Fibroblast of skin of back (primary cell): Measurements from ENCODE around the gene KIF2C. TPM values are rescaled to one million over a fixed set of nuclear protein-coding genes. Genes with fewer than 3 reads are reported as not detected.
"Not testable (repeated sequence)": the region's sequence is repeated elsewhere in the genome, so short reads cannot be mapped to it uniquely, and the experiment has no call there.

ENCODE experiments used
- DNase-seq: peaks from one replicate; pipeline ENCODE4 v3.0.0-alpha.2; 2013
- polyA plus RNA-seq, 2 experiments: library from polyadenylated mRNA; unstranded; fragments of 120-200 nt; gene quantifications; one replicate each; pipeline ENCODE4 v1.2.1, GENCODE V29; 2013; ENCODE audit not compliant: insufficient read length in 2 of 2

Gene KIF2C
- polyA plus RNA-seq (2013, experiment 1 of 2; ENCODE audit: insufficient read length): 70.9 TPM
- 8.9 TPM for polyA plus RNA-seq (2013, experiment 2 of 2; ENCODE audit: insufficient read length)

DNA sequence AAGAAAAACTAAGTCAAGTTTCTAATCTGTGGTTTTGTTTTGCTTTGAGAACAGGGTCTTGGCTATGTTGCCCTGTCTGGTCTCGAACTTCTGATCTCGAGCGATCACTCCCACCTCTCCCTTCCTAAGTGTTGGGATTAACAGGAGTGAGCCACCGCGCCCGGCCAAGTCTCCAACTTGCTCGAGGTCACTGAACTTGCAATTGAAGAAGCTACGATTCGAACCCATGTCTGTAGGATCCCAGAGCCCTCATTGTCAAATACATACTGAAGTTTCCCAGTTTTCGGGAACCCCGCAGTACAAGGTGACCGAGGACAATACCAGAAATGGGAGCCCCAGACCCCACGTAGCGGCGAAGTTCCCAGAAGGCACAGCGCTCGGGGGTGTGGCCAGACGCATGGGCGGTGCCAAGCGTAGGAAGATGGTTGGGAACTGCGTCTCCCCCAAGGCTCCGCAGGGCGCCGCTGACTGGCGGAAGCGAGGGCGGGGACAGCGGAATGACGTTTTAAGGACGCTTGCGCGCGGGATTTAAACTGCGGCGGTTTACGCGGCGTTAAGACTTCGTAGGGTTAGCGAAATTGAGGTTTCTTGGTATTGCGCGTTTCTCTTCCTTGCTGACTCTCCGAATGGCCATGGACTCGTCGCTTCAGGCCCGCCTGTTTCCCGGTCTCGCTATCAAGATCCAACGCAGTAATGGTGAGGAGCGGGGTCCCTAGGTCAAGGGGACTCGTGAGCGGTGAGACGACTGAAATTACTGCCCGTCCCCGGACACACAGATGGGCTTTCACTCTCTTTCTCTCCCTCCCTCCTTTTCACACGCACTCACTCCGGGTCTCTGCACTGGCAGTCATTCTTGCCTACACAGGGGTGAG, at the start of gene KIF2C:
KIF2C (plus strand) TSS at position 531 of the 872 bp plus-strand sequence; CDS start at position 627, 96 bp downstream.
- peak; percentile 97 for DNase-seq

- no peak for DNase-seq
Observed at GRCh38 chr1:44693159-44693558, 46.5 kb upstream of the KIF2C start.

- no peak for DNase-seq
Observed at GRCh38 chr1:44693900-44694299, 45.7 kb upstream of the KIF2C start.

GRCh38 chr1:44694863-44695478, 44.7 kb upstream of the KIF2C start:
- no peak for DNase-seq

DNA sequence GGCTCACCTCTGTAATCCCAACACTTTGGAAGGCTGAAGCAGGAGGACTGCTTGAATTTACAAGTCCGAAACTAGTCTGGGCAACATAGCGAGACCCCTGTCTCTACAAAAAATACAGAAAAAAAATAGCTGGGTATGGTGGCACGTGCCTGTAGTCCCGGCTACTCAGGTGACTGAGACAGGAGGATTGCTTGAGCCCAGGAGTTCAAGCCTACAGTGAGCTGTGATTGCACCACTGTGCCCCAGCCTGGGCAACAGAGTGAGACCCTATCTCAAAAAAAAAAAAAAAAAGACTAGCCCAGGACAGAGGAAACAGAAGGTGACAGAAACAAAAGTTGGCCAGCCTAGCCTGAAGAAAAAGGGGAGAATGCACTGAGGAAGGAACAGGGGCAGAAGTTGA, 44.0 kb upstream of the KIF2C start:
- no peak for DNase-seq

DNA sequence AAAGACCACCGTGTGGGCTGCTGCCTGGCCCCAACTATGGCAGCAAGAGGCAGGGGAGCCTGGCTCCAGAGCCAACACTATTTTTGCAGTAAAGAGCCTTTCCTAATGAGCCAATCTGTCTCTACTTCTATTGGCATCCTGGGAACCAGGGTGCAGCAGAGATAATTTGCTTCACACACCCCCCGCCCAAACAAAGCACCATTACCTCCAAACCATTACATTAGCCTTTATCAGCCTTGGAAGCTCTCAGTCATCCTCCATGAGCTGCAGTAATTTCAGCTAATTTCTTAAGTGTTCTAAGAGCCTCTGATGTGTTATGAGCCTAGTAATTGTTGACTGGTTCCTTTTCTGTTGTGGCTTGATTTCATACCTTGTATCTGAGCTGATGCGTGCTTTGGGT, 43.5 kb upstream of the KIF2C start:
- DNase-seq: no peak

DNA sequence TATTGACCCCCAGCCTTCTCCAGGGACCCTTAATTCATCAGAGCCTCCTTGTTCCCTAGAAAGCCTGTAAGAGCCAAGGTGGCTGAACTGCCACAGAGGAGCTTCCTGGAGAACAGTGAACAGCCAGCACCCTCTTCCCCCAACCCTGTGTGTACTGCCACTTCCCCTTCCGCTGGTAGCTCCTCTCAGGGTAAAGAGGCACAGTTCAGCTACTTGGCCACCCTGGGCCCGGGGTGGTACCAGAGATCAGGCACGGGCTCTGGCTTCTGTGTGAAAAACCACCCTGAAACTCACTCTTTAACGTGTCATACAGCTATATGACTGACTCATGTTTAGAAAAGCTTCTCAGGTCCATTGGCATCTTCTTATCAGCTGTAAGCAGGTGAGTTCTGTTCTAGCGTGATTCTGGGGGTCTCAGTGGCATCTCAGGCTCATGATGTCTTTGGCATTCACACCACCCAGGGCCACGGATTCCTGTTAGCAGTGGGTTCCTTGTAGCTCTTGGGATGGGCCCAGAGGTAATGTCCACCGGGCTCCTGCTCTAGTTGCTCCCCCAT, 42.8 kb upstream of the KIF2C start:
- DNase-seq: no peak

GRCh38 chr1:44698138-44698537, 41.5 kb upstream of the KIF2C start:
- DNase-seq: no peak

DNA sequence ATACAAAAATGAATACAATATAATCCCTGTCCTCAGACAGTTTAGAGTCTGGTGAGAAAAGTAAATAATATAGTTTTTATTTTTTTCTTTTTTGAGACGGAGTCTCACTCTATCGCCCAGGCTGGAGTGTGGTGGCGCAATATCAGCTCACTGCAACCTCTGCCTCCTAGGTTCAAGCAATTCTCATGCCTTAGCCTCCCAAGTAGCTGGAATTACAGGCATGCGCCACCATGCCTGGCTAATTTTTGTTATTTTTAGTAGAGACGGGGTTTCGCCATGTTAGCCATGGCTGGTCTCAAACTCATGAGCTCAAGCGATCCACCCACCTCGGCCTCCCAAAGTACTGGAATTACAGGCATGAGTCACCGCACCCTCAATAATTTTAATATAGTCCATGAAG, 40.3 kb upstream of the KIF2C start:
- not testable (repeated sequence) for DNase-seq

DNA sequence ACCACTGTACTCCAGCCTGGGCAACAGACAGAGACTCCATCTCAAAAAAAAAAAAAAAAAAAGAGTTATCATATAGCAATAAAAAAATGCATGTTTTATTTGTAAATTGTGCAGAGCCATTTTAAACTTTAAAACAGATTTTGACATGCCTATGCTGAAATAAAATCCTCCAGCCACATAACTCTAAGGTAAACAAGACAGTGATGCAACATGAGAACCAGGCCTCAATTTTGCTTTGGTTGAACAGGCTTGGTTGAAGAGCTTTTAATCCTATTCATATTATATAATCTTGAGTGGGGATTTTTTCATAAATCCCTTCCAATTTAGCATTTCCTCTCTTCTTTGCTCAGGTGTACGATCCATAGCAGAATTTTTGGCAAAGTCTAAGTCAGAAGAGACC, 39.1 kb upstream of the KIF2C start:
- DNase-seq: no peak

GRCh38 chr1:44701141-44701573, 38.5 kb upstream of the KIF2C start:
- no peak for DNase-seq

DNA sequence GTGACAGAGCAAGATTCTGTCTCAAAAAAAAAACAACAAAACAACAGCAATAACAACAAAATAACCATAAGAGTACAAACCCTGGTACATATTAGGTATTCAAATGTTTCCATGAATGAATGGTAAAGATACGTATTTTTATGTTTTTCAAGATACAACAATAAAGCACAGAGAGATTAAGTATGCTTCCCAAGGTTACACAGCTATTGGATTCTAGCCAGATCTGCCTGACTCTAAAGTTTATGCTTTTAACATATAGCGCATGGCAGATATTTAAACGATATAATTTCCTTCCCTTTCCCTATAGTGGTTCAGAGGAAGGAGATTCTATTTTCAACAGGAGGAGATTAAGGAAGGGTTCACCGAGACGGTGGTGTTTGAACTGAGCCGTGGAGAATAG, 34.2 kb upstream of the KIF2C start:
- no peak for DNase-seq

DNA sequence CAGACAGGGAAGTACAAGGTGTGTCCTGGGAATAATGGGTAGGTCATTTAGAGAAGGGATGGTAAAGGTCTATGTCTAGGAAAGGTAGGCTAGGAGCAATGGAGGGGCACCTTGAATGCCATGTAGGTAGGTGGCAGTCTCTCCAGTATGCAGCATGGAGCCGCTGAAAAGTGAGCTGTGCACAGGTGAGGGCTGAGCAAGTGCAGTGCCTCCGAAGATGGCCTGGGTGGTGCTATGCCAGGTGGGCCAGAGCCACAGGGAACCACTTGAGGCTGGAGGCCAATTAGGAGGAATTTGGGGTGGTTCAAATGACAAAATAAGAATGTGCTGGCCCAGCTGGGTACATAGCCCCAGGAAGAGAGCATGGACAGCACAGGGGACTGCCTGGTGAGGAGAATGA, 33.7 kb upstream of the KIF2C start:
- DNase-seq: no peak

DNA sequence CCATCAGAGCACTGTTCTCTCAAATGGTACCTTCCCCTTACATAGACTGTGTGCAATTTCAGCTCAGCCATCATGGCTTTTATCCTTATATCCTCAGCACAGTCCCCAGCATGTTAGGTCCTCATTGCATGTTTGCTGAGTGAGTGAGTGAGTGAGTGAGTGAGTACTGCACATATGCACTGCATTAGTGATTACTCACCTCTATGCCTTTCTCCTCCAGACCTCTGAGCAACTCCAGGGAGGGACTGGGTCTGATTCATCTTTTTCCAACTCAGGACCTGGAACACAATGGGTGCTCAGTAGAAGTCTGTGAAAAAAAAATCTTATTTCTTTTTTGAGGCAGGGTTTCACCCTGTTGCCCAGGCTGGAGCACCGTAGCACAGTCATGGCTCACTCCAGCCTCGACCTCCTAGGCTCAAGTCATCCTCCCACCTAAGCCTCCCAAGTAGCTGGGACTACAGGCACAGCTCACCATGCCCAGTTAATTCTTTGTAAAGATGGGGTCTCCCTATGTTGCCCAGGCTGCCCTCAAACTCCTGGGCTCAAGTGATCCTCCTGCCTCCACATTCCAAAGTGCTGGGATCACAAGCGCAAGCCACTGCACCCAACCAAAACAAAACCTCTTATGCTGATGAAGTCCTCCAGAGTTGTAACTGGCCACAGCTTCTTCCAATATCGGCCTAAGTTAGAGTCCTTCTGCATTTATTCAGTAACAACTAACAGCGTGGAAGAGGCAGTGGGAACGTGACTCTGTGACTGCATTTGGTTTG, 32.3 kb upstream of the KIF2C start:
- DNase-seq: peak; percentile 96

DNA sequence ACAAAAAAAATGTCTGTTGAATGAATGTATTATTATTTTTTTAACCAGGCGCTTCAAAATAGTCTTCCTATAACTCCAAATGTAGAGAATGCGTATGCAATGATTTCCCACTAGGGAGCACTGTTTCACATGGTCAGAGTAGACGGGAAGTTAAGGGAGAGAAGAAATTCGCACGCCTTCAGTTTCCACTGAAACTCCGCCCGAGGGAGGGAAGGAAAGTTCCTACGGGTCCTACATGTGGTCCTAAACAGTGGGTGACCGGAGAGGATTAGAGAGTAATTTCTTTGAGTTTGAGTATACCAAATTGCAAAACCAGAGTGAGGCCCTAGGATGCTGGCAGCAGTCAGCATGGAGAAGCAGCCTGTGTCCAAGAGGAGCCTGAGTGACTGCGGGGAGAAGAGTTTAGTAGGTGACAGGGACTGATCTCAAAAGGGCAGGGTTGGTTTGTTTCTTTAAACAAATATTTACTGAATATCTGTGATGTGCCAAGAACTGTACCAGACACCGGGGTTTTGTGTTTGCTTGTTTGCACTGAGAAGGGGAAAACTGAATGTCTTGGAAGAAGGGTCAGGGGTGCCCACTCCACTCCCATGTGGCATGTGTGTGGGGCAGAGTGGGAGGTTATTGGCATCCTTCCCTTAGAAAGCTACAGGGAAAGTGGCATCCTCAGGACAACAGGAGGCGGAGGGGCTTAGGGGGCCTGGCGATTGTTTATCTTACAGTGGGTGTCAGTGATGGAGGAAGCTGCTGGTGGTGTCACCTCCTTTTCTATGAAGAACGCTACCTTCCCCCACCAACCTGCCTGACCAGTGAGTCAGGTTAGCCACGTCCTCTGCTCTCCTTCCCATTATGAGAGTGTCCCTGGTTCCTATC, 31.4 kb upstream of the KIF2C start:
- peak; percentile 67 for DNase-seq

GRCh38 chr1:44713321-44713781, 26.3 kb upstream of the KIF2C start:
- no peak for DNase-seq

DNA sequence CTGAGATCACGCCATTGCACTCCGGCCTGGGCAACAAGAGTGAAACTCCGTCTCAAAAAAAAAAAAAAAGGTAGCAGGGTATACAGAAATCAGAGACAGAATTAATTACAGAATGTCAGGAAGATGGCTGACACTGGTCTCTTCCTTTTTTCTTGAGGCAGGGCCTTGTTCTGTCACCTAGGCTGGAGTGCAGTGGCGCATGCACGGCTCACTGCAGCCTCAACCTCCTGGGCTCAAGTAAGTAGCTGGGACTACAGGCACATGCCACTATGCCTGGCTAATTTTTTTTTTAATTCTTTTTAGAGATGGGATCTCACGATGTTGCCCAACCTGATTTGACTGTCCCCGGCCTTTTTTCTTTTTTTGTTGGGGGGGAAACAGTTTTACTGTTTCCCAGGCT, 25.1 kb upstream of the KIF2C start:
- DNase-seq: no peak

- peak; percentile 66 for DNase-seq
Observed at GRCh38 chr1:44714944-44715571, 24.6 kb upstream of the KIF2C start.

DNA sequence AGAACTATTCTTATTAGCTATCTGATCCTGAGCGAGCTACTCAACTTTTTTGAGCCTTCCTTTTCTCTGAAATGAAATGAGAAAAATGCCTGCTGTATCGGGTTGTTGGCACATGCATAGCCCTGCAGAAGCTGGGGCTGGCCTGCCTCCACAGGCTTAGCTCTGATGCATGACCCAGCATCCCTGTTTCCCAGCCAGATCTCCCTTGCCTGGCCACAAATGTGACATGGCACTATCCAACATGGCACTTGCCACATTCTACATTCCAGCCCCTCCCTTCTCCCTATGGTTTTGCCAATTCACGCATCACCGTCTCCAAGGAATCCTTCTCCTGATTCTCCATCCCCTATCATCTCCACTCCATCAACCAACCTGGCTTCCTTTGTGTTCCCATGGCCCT, 22.5 kb upstream of the KIF2C start:
- DNase-seq: no peak

- DNase-seq: no peak
Observed at GRCh38 chr1:44717653-44718052, 22.0 kb upstream of the KIF2C start.

GRCh38 chr1:44718091-44718490, 21.5 kb upstream of the KIF2C start:
- no peak for DNase-seq
